ENCODE results near the gene CIC.
"Not testable (repeated sequence)": the region's sequence is repeated elsewhere in the genome, so short reads cannot be mapped to it uniquely, and the experiment has no call there.

Gene CIC

DNA sequence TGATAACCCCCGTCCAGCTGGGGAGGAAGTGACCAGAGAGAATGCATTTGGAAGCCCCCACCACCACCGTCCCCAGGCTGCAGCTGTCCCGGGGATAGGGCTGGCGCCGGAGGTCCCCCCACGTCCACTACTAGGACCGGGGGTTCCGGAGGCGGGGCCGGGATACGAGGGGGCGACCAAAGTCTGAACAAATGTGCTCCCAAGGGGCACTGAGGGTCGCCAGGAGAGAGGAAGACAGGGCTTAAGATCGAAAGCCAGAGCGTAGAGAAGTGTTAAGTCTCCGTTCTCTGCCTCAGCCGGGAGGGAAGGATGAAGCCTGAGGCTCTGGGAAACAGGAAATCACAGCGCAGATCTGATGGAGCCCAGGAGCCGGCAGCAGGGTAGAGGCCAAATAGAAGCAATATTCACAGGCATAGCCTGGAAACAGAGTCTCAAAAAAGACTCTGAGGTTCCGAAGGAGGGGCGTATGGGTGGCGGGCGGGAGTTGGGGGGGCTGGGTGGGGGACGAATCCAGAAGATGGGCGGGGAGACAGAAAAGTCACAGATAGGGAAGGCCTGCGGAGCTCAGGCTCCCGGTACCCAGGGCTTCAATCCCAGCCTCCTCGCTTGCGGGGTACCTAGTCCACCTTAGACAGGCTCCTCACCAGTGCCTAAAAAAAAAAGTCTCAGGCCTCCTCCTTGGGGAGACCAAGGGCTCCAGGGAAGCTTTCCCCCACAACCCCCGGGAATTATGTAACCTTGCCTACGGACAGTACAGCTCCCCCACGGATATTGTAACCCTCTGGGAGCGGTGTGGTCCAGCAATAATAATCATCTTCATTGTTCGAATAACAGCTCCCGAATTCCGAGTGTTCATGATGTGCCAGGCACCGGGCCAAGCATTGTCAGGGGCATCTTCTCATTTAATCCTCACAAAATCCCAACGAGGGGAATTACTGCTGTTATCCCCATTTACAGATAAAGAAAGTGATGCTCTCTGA lies 13.0 kb upstream of the CIC start:
- DNase-seq (ENCODE audit: low spot score) = peak; percentile 44

- not testable (repeated sequence) for DNase-seq (ENCODE audit: low spot score)
Measured at GRCh38 chr19:42257842-42258241, 11.2 kb upstream of the CIC start.

- no peak for DNase-seq (ENCODE audit: low spot score)
Measured at GRCh38 chr19:42261763-42262162, 7.3 kb upstream of the CIC start.

- DNase-seq (ENCODE audit: low spot score) = not testable (repeated sequence)
Measured at GRCh38 chr19:42266105-42266504, 2.9 kb upstream of the CIC start.

DNA sequence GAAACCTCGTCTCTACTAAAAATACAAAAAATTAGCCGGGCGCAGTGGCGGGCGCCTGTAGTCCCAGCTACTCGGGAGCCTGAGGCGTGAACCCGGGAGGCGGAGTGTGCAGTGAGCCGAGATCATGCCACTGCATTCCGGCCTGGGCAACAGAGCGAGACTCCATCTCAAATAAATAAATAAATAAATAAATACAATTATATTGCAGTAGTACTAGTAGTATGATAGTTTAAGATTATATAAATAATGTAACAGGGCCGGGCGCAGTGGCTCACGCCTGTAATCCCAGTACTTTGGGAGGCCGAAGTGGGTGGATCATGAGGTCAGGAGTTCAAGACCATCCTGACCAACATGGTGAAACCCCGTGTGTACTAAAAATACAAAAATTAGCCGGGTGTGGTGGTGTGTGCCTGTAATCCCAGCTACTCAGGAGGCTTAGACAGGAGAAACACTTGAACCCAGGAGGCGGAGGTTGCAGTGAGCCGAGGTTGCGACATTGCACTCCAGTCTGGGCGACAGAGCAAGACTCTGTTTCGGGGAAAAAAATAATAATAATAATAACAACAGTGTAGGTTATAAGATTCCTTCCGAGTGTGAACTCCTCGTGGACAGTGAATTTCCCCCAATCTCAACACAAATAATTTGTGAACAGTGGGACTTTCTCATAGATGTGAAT lies 2.0 kb upstream of the CIC start:
- DNase-seq (ENCODE audit: low spot score) = not testable (repeated sequence)

DNA sequence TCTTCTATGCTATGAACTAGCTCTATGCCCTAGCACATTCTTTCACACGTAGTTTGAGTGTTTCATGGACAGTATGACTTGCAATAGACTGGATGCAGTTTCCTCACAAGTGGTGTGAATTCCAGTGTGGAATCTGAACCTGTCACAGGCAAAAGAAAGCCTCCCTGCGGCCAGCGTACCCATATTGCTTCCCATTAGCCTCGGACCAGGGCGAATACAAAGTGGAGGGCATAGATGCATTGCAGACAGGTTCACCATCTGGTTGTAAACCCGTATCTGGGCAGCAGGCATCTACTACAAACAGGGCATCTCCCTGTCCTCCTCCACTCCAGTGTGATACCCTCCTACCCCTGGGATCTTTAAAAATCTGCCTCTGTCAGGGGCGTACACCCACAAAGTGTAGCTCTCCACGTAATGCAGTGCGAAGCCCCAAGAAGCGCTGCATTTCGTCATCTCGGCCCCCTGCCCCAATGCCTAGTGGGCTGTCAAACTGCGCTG lies 1.4 kb upstream of the CIC start:
- DNase-seq (ENCODE audit: low spot score) = no peak

DNA sequence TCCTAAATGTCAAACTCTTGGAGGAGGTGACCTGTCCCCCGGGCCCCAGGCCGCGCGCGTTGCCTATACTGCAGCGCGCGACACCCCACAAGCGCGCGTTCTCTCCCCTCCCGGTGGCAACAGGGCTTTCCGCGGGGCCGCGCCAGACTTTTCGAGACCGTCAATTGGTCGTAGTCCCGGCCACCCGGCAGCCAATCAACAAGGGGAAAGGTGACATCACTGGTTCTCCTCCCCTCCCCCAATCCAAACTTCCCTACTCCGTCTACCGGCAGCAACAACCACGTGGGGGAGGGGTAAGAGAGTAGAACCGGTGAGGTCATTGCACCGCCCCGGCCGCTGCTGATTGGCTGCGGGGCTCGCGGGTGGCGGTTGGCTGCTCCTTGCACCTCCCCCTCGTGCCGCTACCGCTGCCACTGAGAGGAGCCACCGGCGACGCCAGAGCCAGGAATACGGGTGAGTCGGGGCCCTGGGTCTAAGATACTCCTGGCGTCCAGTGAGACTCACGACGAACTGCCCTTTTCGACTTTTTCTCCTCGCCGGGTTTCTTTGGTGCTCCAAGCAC lies 829 bp upstream of the CIC start:
- peak; percentile 99 for DNase-seq (ENCODE audit: low spot score)

DNA sequence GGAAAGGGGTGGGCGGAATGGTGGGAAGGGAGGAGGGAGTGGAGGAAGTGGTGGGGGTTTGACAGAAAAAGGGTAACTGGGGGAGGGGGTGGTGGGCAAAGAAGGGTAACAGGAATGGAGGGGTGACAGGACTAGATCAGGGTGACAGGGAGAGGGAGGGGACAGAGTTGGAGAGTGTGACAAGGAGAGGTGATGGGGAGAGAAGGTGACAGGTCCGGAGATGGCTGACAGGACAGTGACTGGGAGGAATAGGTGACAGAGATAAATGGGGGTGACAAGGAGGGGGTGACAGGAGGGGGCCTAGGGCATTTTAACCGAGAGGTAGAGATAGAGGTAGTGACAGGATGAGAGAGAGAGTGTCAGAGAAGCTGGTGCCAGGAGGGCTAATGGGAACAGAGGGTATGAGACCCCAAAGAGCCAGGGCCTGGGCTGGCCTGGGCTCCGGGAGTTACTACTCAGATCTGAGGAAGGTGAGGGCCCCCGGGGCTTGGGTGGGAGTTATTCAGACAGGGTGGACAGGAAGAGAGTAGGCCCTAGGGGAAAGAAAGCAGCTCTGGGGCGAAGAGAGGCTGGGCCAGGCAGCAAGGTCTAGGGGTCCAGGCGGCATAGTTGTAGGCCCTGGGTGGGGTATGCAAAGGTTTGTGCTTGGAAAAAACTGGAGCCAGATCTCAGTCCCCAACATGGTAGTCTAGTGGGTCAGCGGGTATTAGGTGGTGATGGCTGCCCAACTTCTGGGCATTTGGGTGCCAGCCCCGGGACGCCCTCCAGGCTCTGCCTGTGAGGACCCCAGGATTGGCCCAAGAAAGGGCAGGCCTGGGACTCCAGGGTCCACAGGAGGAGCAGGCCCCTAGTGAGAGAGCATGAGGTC lies 660 bp downstream of the CIC start:
- DNase-seq (ENCODE audit: low spot score) = no peak

DNA sequence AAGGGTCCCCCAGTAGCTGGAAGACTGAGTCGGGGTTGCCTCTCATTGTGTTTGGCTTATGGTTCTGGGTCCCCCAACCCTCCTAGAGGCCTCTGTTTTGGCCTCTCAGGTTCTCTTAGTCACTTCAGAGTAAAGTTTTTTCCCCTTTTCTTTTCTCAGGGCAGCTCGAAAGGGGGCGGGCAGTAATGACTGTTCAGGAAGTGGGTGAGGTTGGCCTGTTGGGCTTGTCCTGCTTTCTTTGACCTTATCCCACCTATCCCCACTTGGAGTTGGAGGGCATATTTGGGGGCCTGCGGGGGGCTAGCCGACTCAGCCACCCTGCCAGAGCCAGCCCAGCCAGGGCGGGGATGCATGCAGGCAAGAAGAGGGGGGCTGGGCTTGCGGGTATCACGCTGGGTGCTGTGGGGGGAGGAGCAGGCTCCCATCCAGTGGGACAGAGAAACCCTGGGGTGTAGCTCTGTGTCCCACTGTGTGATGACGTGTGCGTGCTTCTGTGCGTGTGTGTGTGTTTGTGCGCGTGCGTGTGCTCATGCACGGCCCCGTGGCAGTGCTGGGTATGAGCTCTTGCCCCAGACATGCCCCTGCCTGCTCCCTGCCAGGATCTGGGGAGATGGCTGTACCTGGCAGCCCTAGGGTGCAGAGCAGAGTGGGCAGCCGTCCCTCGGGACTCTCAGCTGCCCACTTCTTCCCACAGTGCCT lies 1.4 kb downstream of the CIC start:
- DNase-seq (ENCODE audit: low spot score) = peak; percentile 84

DNA sequence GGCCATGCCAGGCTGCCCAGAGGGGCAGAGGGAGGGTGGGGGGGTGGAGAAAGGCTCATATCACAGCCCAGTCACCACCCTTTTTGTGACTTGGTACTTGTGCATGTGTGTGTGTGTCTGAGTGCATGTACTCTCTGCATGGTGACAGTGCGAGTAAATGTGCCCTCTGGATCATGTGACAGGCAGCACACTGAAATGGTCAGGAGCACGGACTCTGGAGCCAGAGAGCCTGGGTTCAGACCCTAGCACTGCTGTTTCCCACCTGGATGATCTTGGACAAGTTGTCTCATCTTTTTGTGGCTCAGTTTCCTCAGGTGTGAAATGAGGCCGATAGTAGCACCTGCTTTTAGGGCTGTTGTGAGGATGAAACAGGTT lies 2.0 kb downstream of the CIC start:
- no peak for DNase-seq (ENCODE audit: low spot score)

GRCh38 chr19:42271861-42272534 lies 2.9 kb downstream of the CIC start:
- DNase-seq (ENCODE audit: low spot score) = no peak

- DNase-seq (ENCODE audit: low spot score) = no peak
Measured at GRCh38 chr19:42272535-42272897, 3.5 kb downstream of the CIC start.

- DNase-seq (ENCODE audit: low spot score) = no peak
Measured at GRCh38 chr19:42272989-42273406, 3.9 kb downstream of the CIC start.

DNA sequence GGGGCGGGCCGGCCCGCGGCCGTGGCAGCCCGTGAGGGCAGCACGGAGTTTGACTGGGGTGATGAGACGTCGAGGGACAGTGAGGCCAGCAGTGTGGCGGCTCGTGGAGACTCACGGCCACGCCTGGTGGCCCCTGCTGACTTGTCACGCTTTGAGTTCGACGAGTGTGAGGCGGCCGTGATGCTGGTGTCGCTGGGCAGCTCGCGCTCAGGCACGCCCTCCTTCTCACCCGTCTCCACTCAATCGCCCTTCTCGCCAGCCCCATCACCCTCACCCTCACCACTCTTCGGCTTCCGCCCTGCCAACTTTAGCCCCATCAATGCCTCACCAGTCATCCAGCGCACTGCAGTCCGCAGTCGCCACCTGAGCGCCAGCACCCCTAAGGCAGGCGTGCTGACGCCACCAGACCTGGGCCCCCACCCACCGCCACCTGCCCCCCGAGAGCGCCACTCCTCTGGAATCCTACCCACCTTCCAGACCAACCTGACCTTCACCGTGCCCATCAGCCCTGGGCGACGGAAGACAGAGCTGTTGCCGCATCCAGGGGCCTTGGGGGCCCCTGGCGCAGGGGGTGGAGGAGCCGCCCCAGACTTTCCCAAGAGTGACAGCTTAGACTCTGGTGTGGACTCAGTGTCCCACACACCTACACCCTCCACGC lies 4.5 kb downstream of the CIC start:
- no peak for DNase-seq (ENCODE audit: low spot score)

GRCh38 chr19:42274065-42274682 lies 5.1 kb downstream of the CIC start:
- DNase-seq (ENCODE audit: low spot score) = no peak

DNA sequence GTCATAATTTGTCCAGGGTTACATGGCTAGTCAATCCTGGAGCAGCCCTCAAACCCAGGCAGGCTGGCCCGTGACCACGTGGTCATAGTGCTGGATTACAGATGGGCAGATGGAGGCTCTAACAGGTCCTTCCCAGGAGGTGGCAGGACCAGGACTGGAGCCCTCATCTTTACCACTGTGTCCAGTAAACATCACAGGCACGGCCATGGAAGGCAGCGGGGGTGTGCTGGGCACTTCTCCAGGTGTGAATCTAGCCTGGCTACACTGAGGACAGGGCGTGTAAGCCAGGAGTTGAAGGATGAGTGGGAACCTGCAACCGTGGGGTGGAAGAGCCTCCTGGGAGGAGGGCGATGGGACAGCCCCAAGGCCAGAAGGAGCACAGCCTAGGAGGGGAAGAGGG lies 6.1 kb downstream of the CIC start:
- DNase-seq (ENCODE audit: low spot score) = no peak

DNA sequence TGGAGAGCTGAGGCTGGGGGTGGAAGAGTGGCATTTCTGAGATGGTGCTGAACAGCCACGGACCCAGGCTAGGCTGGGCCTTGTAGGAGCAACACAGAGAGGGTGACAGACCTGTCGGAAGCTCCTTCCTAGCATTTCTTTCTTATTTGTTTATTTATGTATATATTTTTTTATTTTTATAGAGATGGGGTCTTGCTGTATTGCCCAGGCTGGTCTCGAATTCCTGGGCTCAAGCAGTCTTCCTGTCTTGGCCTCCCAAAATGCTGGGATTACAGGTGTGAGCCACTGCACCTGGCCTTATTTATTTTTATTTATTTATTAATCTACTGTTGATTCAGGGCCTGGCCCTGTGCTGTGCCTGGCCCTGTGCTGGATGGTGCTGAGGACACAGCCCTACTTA lies 6.5 kb downstream of the CIC start:
- no peak for DNase-seq (ENCODE audit: low spot score)

DNA sequence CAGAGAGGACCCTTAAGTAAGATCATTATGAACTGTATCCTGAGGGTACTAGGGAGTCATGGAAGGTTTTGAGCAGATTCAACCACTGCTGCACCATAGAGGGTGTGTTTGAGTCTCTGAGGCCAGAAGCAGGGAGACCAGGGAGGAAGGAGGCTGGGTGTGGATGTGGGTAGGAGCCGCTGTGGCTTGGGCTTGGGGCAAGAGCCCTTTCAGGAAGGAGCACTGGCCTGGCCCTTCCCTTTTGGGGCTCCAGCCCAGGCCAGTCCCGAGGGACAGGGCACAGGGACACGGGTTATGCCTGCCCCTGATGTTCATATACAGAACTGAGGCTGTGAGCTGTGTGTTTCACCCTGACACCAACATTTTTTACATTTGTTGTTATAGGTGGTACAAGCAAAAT lies 7.2 kb downstream of the CIC start:
- DNase-seq (ENCODE audit: low spot score) = no peak

- DNase-seq (ENCODE audit: low spot score) = peak; percentile 74
Measured at GRCh38 chr19:42276821-42277220, 7.8 kb downstream of the CIC start.
